ENCODE measurements around the gene DISC1. TPM values are rescaled to one million over a fixed set of nuclear protein-coding genes. Genes with fewer than 3 reads are reported as not detected.
A peak's percentile ranks its signal among the peaks of the same experiment; 100 is the strongest.
"Not testable (repeated sequence)": the region's sequence is repeated elsewhere in the genome, so short reads cannot be mapped to it uniquely, and the experiment has no call there.

DISC1 gene
- total RNA-seq, 2 experiments from 2014 or later = 19.8 to 20.0 TPM

DNA sequence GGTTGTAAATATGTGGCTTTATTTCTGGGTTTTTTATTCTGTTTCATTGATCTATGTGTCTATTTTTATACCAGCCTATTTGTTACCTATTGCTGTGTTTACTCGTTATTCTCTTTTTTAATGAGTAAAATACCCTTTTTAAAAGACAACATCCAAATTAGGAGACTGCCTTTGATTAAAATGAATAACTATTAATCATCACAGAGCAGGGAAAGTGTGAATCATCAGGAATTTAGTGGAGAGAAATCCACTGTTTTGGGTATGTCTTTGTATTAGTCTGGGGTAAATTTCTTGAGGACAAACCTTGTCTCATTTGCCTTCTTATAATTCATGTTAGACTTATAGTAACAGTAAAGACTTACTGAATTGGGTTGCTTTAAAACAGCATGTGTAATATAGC is 12.1 kb downstream of the DISC1 start:
- no peak for DNase-seq
- Histone ChIP-seq H3K9me3 (ENCODE audit: control insufficient read depth in 1 of 2, insufficient read depth in 1 of 2, low read length in 2 of 2) (no peaks in the 10 kb centered on the region), H3K4me1 (ENCODE audit: insufficient read depth, low read length) (peaks cover 2% of the 10 kb centered on the region), H3K27me3 (ENCODE audit: control insufficient read depth in 1 of 2, insufficient read depth in 2 of 2, low read length in 2 of 2) (no peaks in the 10 kb centered on the region), H3K4me3 (ENCODE audit: low read length) (no peak overlapping the region), H3K36me3 (ENCODE audit: insufficient read depth, low read length) (no peaks in the 10 kb centered on the region), H3K27ac (ENCODE audit: low read depth in 1 of 2, low read length in 2 of 2) (no peak overlapping the region)
- Mint-ChIP-seq H3K4me3 (no peak overlapping the region), H3K27me3 (no peaks in the 10 kb centered on the region), H3K27ac (no peak overlapping the region), H3K36me3 (ENCODE audit: low read depth) (peaks cover 20% of the 10 kb centered on the region), H3K4me1 (ENCODE audit: low read depth) (peaks cover 68% of the 10 kb centered on the region), H3K9me3 (no peaks in the 10 kb centered on the region)
- no peak for ATAC-seq (ENCODE audit: poor library complexity)
- ChIA-PET POLR2A (no interaction called here), CTCF (no interaction called here)
- TF ChIP-seq, protein P1, sequence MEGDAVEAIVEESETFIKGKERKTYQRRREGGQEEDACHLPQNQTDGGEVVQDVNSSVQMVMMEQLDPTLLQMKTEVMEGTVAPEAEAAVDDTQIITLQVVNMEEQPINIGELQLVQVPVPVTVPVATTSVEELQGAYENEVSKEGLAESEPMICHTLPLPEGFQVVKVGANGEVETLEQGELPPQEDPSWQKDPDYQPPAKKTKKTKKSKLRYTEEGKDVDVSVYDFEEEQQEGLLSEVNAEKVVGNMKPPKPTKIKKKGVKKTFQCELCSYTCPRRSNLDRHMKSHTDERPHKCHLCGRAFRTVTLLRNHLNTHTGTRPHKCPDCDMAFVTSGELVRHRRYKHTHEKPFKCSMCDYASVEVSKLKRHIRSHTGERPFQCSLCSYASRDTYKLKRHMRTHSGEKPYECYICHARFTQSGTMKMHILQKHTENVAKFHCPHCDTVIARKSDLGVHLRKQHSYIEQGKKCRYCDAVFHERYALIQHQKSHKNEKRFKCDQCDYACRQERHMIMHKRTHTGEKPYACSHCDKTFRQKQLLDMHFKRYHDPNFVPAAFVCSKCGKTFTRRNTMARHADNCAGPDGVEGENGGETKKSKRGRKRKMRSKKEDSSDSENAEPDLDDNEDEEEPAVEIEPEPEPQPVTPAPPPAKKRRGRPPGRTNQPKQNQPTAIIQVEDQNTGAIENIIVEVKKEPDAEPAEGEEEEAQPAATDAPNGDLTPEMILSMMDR (IDR thresholded peaks at IDR 0.05) = no peak
- intact Hi-C loops (cut with DNase I, micrococcal nuclease) = no loop called here

DNA sequence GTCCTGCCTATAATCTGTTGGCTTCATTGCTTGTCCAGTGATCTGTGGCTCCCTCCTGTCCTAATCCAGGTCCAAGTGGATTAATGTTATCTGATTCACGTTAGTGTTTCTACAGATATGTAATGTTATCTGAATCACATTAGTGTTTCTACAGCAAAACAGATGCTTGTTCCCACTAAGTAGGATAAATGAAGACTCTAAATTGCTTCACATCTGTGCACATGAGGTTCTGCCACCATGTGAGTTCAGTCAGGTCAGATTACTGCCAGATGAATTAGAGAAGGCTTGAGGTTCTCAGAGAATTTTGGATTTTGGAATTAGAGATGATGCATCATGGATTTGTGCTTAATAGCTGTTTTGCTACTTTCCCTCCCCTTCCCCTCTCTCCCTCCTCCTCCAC is 13.2 kb downstream of the DISC1 start:
- no peaks in the 10 kb centered on the region for H3K9me3 Mint-ChIP-seq
- Histone ChIP-seq H3K36me3 (ENCODE audit: insufficient read depth, low read length) (no peaks in the 10 kb centered on the region), H3K9me3 (ENCODE audit: control insufficient read depth in 1 of 2, insufficient read depth in 1 of 2, low read length in 2 of 2) (no peaks in the 10 kb centered on the region), H3K27ac (ENCODE audit: low read depth in 1 of 2, low read length in 2 of 2) (no peak overlapping the region), H3K4me3 (ENCODE audit: low read length) (no peak overlapping the region), H3K4me1 (ENCODE audit: insufficient read depth, low read length) (peaks cover 2% of the 10 kb centered on the region), H3K27me3 (ENCODE audit: control insufficient read depth in 1 of 2, insufficient read depth in 2 of 2, low read length in 2 of 2) (no peaks in the 10 kb centered on the region)
- H3K4me1 Mint-ChIP-seq (ENCODE audit: low read depth) = peaks cover 69% of the 10 kb centered on the region
- no peaks in the 10 kb centered on the region for H3K27me3 Mint-ChIP-seq
- no peak for DNase-seq
- H3K36me3 Mint-ChIP-seq (ENCODE audit: low read depth) = peaks cover 22% of the 10 kb centered on the region
- H3K4me3 Mint-ChIP-seq = no peak overlapping the region
- TF ChIP-seq, protein P1 (IDR thresholded peaks at IDR 0.05) = no peak
- no peak for ATAC-seq (ENCODE audit: poor library complexity)
- intact Hi-C loops (cut with DNase I, micrococcal nuclease) = no loop called here
- POLR2A ChIA-PET = no interaction called here
- CTCF ChIA-PET = no interaction called here
- no peak overlapping the region for H3K27ac Mint-ChIP-seq

DNA sequence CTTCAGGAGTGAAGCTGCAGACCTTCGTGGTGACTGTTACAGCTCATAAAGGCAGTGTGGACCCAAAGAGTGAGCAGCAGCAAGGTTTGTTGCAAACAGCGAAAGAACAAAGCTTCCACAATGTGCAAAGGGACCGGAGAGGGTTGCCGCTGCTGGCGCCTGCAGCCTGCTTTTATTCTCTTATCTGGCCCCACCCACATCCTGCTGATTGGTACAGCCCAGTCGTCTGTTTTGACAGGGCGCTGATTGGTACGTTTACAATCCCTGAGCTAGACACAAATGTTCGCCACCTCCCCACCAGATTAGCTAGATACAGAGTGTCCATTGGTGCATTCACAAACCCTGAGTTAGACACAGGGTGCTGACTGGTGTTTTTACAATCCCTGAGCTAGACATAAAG is 14.9 kb downstream of the DISC1 start:
- H3K4me3 Mint-ChIP-seq; H3K4me1 ChIP-seq (ENCODE audit: insufficient read depth, low read length); H3K27ac ChIP-seq (ENCODE audit: low read depth in 1 of 2, low read length in 2 of 2); H3K9me3 ChIP-seq (ENCODE audit: control insufficient read depth in 1 of 2, insufficient read depth in 1 of 2, low read length in 2 of 2); H3K9me3 Mint-ChIP-seq; ATAC-seq (ENCODE audit: poor library complexity); CTCF ChIA-PET; H3K36me3 ChIP-seq (ENCODE audit: insufficient read depth, low read length); intact Hi-C loops (cut with DNase I, micrococcal nuclease); H3K27me3 Mint-ChIP-seq; DNase-seq; POLR2A ChIA-PET; H3K4me3 ChIP-seq (ENCODE audit: low read length); H3K27me3 ChIP-seq (ENCODE audit: control insufficient read depth in 1 of 2, insufficient read depth in 2 of 2, low read length in 2 of 2): not testable (repeated sequence)
- Mint-ChIP-seq H3K4me1 (ENCODE audit: low read depth) (peaks cover 60% of the 10 kb centered on the region), H3K27ac (peak overlapping the region; percentile 20), H3K36me3 (ENCODE audit: low read depth) (peaks cover 23% of the 10 kb centered on the region)

DNA sequence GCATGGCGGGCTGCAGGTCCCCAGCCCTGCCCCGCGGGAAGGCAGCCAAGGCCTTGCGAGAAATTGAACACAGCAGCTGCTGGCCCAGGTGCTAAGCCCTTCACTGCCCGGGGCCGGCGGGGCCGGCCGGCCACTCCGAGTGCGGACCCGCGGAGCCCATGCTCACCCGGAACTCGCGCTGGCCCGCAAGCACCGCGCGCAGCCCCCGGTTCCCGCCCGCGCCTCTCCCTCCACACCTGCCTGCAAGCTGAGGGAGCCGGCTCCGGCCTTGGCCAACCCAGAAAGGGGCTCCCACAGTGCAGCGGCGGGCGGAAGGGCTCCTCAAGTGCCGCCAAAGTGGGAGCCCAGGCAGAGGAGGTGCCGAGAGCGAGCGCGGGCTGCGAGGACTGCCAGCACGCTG is 15.5 kb downstream of the DISC1 start:
- intact Hi-C loops (cut with DNase I, micrococcal nuclease); H3K4me3 ChIP-seq (ENCODE audit: low read length); POLR2A ChIA-PET; H3K4me1 ChIP-seq (ENCODE audit: insufficient read depth, low read length); CTCF ChIA-PET; H3K9me3 Mint-ChIP-seq; ATAC-seq (ENCODE audit: poor library complexity); DNase-seq; H3K27ac ChIP-seq (ENCODE audit: low read depth in 1 of 2, low read length in 2 of 2); H3K36me3 ChIP-seq (ENCODE audit: insufficient read depth, low read length); H3K4me3 Mint-ChIP-seq; H3K27me3 Mint-ChIP-seq; H3K27me3 ChIP-seq (ENCODE audit: control insufficient read depth in 1 of 2, insufficient read depth in 2 of 2, low read length in 2 of 2); H3K9me3 ChIP-seq (ENCODE audit: control insufficient read depth in 1 of 2, insufficient read depth in 1 of 2, low read length in 2 of 2); H3K27ac Mint-ChIP-seq: not testable (repeated sequence)
- peaks cover 26% of the 10 kb centered on the region for H3K36me3 Mint-ChIP-seq (ENCODE audit: low read depth)
- peaks cover 60% of the 10 kb centered on the region for H3K4me1 Mint-ChIP-seq (ENCODE audit: low read depth)

All from CD4-positive, alpha-beta T cell (primary cell).